ENCODE results near the gene PRLH.

PRLH gene

GRCh38 chr2:237575869-237576862, 9.8 kb downstream of the PRLH start:
- H3K9ac ChIP-seq (ENCODE audit: low read depth, low read length) = no peak overlapping the region
- peaks cover 19% of the 10 kb centered on the region for H3K4me1 ChIP-seq (ENCODE audit: insufficient read depth, low read length)

GRCh38 chr2:237576974-237577373, 10.6 kb downstream of the PRLH start:
- Histone ChIP-seq H3K9me3 (ENCODE audit: control insufficient read depth, insufficient read depth, low read length) (no peaks in the 10 kb centered on the region), H3K36me3 (ENCODE audit: insufficient read depth, low read length) (peaks cover 15% of the 10 kb centered on the region), H3K9ac (ENCODE audit: low read depth, low read length) (no peak overlapping the region), H3K4me1 (ENCODE audit: insufficient read depth, low read length) (peaks cover 16% of the 10 kb centered on the region)

More at GRCh38 chr2:237575869-237576862, 9.8 kb downstream of the PRLH start:
- Histone ChIP-seq H3K36me3 (ENCODE audit: insufficient read depth, low read length) (peaks cover 15% of the 10 kb centered on the region), H3K9me3 (ENCODE audit: control insufficient read depth, insufficient read depth, low read length) (no peaks in the 10 kb centered on the region)

GRCh38 chr2:237577458-237577857, 11.1 kb downstream of the PRLH start:
- Histone ChIP-seq H3K36me3 (ENCODE audit: insufficient read depth, low read length) (peaks cover 15% of the 10 kb centered on the region), H3K4me1 (ENCODE audit: insufficient read depth, low read length) (peaks cover 12% of the 10 kb centered on the region), H3K9me3 (ENCODE audit: control insufficient read depth, insufficient read depth, low read length) (no peaks in the 10 kb centered on the region), H3K9ac (ENCODE audit: low read depth, low read length) (no peak overlapping the region)

GRCh38 chr2:237577956-237578870, 11.8 kb downstream of the PRLH start:
- Histone ChIP-seq H3K9me3 (ENCODE audit: control insufficient read depth, insufficient read depth, low read length) (no peaks in the 10 kb centered on the region), H3K4me1 (ENCODE audit: insufficient read depth, low read length) (peaks cover 5% of the 10 kb centered on the region; the same call in 1 of the 2 replicates), H3K36me3 (ENCODE audit: insufficient read depth, low read length) (peaks cover 15% of the 10 kb centered on the region), H3K9ac (ENCODE audit: low read depth, low read length) (no peak overlapping the region)

- H3K36me3 ChIP-seq (ENCODE audit: insufficient read depth, low read length) = peaks cover 25% of the 10 kb centered on the region
- H3K9me3 ChIP-seq (ENCODE audit: control insufficient read depth, insufficient read depth, low read length) = no peaks in the 10 kb centered on the region
- H3K4me1 ChIP-seq (ENCODE audit: insufficient read depth, low read length) = peaks cover 15% of the 10 kb centered on the region
- H3K9ac ChIP-seq (ENCODE audit: low read depth, low read length) = no peak overlapping the region
Measured at GRCh38 chr2:237581326-237581725, 15.0 kb downstream of the PRLH start.

- no peaks in the 10 kb centered on the region for H3K9me3 ChIP-seq (ENCODE audit: control insufficient read depth, insufficient read depth, low read length)
- H3K9ac ChIP-seq (ENCODE audit: low read depth, low read length) = no peak overlapping the region
- H3K4me1 ChIP-seq (ENCODE audit: insufficient read depth, low read length) = peaks cover 18% of the 10 kb centered on the region
- H3K36me3 ChIP-seq (ENCODE audit: insufficient read depth, low read length) = peaks cover 18% of the 10 kb centered on the region
Measured at GRCh38 chr2:237581751-237582746, 15.7 kb downstream of the PRLH start.

GRCh38 chr2:237583385-237584295, 17.3 kb downstream of the PRLH start:
- H3K36me3 ChIP-seq (ENCODE audit: insufficient read depth, low read length) = peaks cover 20% of the 10 kb centered on the region
- peaks cover 18% of the 10 kb centered on the region for H3K4me1 ChIP-seq (ENCODE audit: insufficient read depth, low read length)
- no peaks in the 10 kb centered on the region for H3K9me3 ChIP-seq (ENCODE audit: control insufficient read depth, insufficient read depth, low read length)
- H3K9ac ChIP-seq (ENCODE audit: low read depth, low read length) = no peak overlapping the region

- Histone ChIP-seq H3K9me3 (ENCODE audit: control insufficient read depth, insufficient read depth, low read length) (no peaks in the 10 kb centered on the region), H3K4me1 (ENCODE audit: insufficient read depth, low read length) (peaks cover 18% of the 10 kb centered on the region), H3K36me3 (ENCODE audit: insufficient read depth, low read length) (peaks cover 20% of the 10 kb centered on the region), H3K9ac (ENCODE audit: low read depth, low read length) (no peak overlapping the region)
Measured at GRCh38 chr2:237585590-237586221, 19.3 kb downstream of the PRLH start.

- peaks cover 23% of the 10 kb centered on the region for H3K4me1 ChIP-seq (ENCODE audit: insufficient read depth, low read length)
- peak overlapping the region; percentile 54 for H3K9ac ChIP-seq (ENCODE audit: low read depth, low read length)
- H3K36me3 ChIP-seq (ENCODE audit: insufficient read depth, low read length) = peaks cover 22% of the 10 kb centered on the region
- H3K9me3 ChIP-seq (ENCODE audit: control insufficient read depth, insufficient read depth, low read length) = no peaks in the 10 kb centered on the region
Measured at GRCh38 chr2:237588044-237588696, 21.8 kb downstream of the PRLH start.

- H3K36me3 ChIP-seq (ENCODE audit: insufficient read depth, low read length) = peaks cover 8% of the 10 kb centered on the region
- H3K9ac ChIP-seq (ENCODE audit: low read depth, low read length) = peak within 1 kb of the TSS; percentile 54
- H3K4me1 ChIP-seq (ENCODE audit: insufficient read depth, low read length) = peaks cover 40% of the 10 kb centered on the region
- no peaks in the 10 kb centered on the region for H3K9me3 ChIP-seq (ENCODE audit: control insufficient read depth, insufficient read depth, low read length)
Measured at GRCh38 chr2:237590272-237591140, 24.1 kb downstream of the PRLH start, which contains the start of gene RAB17. Gene RAB17 (minus strand): TSS chr2:237590734. CDS start chr2:237586154, 4,580 bp downstream.

GRCh38 chr2:237591141-237591881, 24.9 kb downstream of the PRLH start:
- Histone ChIP-seq H3K4me1 (ENCODE audit: insufficient read depth, low read length) (peaks cover 33% of the 10 kb centered on the region), H3K9me3 (ENCODE audit: control insufficient read depth, insufficient read depth, low read length) (no peaks in the 10 kb centered on the region), H3K36me3 (ENCODE audit: insufficient read depth, low read length) (peaks cover 8% of the 10 kb centered on the region), H3K9ac (ENCODE audit: low read depth, low read length) (peak overlapping the region; percentile 54)

Data from ES-I3 (cell line).